Measurements from ENCODE around the gene GMDS.

The GMDS gene

GRCh38 chr6:1606780-1607515, 638.5 kb downstream of the GMDS start:
- H3K27me3 ChIP-seq (replicated peaks in 2 of 5; ENCODE audit: control insufficient read depth in 4 of 5, insufficient read depth in 5 of 5, low read length in 4 of 5) = peaks cover 6 to 95% (median 68%) of the 10 kb centered on the region in 5 experiments
- H3K9me3 ChIP-seq (ENCODE audit: control extremely low read depth in 1 of 5, control insufficient read depth in 4 of 5, insufficient read depth in 2 of 5, low read depth in 1 of 5, low read length in 4 of 5) = no peaks in the 10 kb centered on the region
- ChIA-PET CTCF (interaction anchor here (0.8 to 2.3 kb wide), 15 partner anchors 8 to 1144 kb away, joined by 3 to 9 read pairs (median 4); partner anchors contain the start of gene MYLK4), POLR2A (no interaction called here)
- H3K4me3 ChIP-seq (ENCODE audit: control insufficient read depth in 1 of 7, extremely low read depth in 1 of 7, insufficient read depth in 4 of 7, low read depth in 2 of 7, low read length in 6 of 7) = peak overlapping the region in 4 of 7 experiments; percentile 24 to 50 (median 36)
- H3K4me1 ChIP-seq (ENCODE audit: control extremely low read depth in 1 of 4, control insufficient read depth in 4 of 4, insufficient read depth in 4 of 4, low read length in 3 of 4) = peaks cover 0 to 66% (median 56%) of the 10 kb centered on the region in 4 experiments
- 4% methylated on average over 21 of the region's 22 CpGs for WGBS (ENCODE audit: insufficient coverage)
- H3K27ac ChIP-seq (ENCODE audit: insufficient read depth in 1 of 2, low read depth in 1 of 2, low read length in 2 of 2, poor library complexity in 1 of 2, severe bottlenecking in 2 of 2) = no peak overlapping the region
- H3K36me3 ChIP-seq (ENCODE audit: control insufficient read depth in 4 of 4, insufficient read depth in 4 of 4, low read length in 3 of 4) = no peaks in the 10 kb centered on the region
- DNase-seq = peak in 2 of 3 donors; percentile 49 to 52

GRCh38 chr6:1605893-1606779, 639.3 kb downstream of the GMDS start:
- H3K36me3 ChIP-seq (ENCODE audit: control insufficient read depth in 4 of 4, insufficient read depth in 4 of 4, low read length in 3 of 4) = no peaks in the 10 kb centered on the region
- H3K27ac ChIP-seq (ENCODE audit: insufficient read depth in 1 of 2, low read depth in 1 of 2, low read length in 2 of 2, poor library complexity in 1 of 2, severe bottlenecking in 2 of 2) = no peak overlapping the region
- H3K4me1 ChIP-seq (ENCODE audit: control extremely low read depth in 1 of 4, control insufficient read depth in 4 of 4, insufficient read depth in 4 of 4, low read length in 3 of 4) = peaks cover 0 to 64% (median 52%) of the 10 kb centered on the region in 4 experiments
- ChIA-PET POLR2A (no interaction called here), CTCF (interaction anchor here (0.9 to 2.3 kb wide), 11 partner anchors 9 to 1096 kb away, joined by 3 to 9 read pairs (median 5); no protein-coding TSS in a partner anchor)
- 6% methylated on average over 23 of the region's 26 CpGs for WGBS (ENCODE audit: insufficient coverage)
- peaks cover 6 to 97% (median 74%) of the 10 kb centered on the region in 5 experiments for H3K27me3 ChIP-seq (replicated peaks in 2 of 5; ENCODE audit: control insufficient read depth in 4 of 5, insufficient read depth in 5 of 5, low read length in 4 of 5)
- H3K4me3 ChIP-seq (ENCODE audit: control insufficient read depth in 1 of 7, extremely low read depth in 1 of 7, insufficient read depth in 4 of 7, low read depth in 2 of 7, low read length in 6 of 7) = peak overlapping the region in 1 of 7 experiments; percentile 4
- DNase-seq = peak in 2 of 3 donors; percentile 66
- H3K9me3 ChIP-seq (ENCODE audit: control extremely low read depth in 1 of 5, control insufficient read depth in 4 of 5, insufficient read depth in 2 of 5, low read depth in 1 of 5, low read length in 4 of 5) = no peaks in the 10 kb centered on the region

GRCh38 chr6:1605004-1605892, 640.2 kb downstream of the GMDS start:
- Histone ChIP-seq H3K4me3 (ENCODE audit: control insufficient read depth in 1 of 7, extremely low read depth in 1 of 7, insufficient read depth in 4 of 7, low read depth in 2 of 7, low read length in 6 of 7) (peak overlapping the region in 6 of 7 experiments; percentile 41 to 74 (median 58)), H3K9me3 (ENCODE audit: control extremely low read depth in 1 of 5, control insufficient read depth in 4 of 5, insufficient read depth in 2 of 5, low read depth in 1 of 5, low read length in 4 of 5) (no peaks in the 10 kb centered on the region), H3K4me1 (ENCODE audit: control extremely low read depth in 1 of 4, control insufficient read depth in 4 of 4, insufficient read depth in 4 of 4, low read length in 3 of 4) (peaks cover 0 to 59% (median 46%) of the 10 kb centered on the region in 4 experiments), H3K27ac (ENCODE audit: insufficient read depth in 1 of 2, low read depth in 1 of 2, low read length in 2 of 2, poor library complexity in 1 of 2, severe bottlenecking in 2 of 2) (no peak overlapping the region), H3K36me3 (ENCODE audit: control insufficient read depth in 4 of 4, insufficient read depth in 4 of 4, low read length in 3 of 4) (no peaks in the 10 kb centered on the region), H3K27me3 (replicated peaks in 2 of 5; ENCODE audit: control insufficient read depth in 4 of 5, insufficient read depth in 5 of 5, low read length in 4 of 5) (peaks cover 6 to 97% (median 78%) of the 10 kb centered on the region in 5 experiments)
- ChIA-PET POLR2A (no interaction called here), CTCF (interaction anchor here (1.1 to 2.3 kb wide), 7 partner anchors 9 to 605 kb away, joined by 3 to 8 read pairs (median 4); no protein-coding TSS in a partner anchor)
- WGBS (ENCODE audit: insufficient coverage) = under 1% methylated on average over 33 of the region's 65 CpGs
- peak in 2 of 3 donors; percentile 31 to 40 for DNase-seq

- Histone ChIP-seq H3K4me3 (ENCODE audit: control insufficient read depth in 1 of 7, extremely low read depth in 1 of 7, insufficient read depth in 4 of 7, low read depth in 2 of 7, low read length in 6 of 7) (peak overlapping the region in 6 of 7 experiments; percentile 41 to 74 (median 58)), H3K9me3 (ENCODE audit: control extremely low read depth in 1 of 5, control insufficient read depth in 4 of 5, insufficient read depth in 2 of 5, low read depth in 1 of 5, low read length in 4 of 5) (no peaks in the 10 kb centered on the region), H3K36me3 (ENCODE audit: control insufficient read depth in 4 of 4, insufficient read depth in 4 of 4, low read length in 3 of 4) (no peaks in the 10 kb centered on the region), H3K4me1 (ENCODE audit: control extremely low read depth in 1 of 4, control insufficient read depth in 4 of 4, insufficient read depth in 4 of 4, low read length in 3 of 4) (peaks cover 0 to 52% (median 41%) of the 10 kb centered on the region in 4 experiments), H3K27me3 (replicated peaks in 2 of 5; ENCODE audit: control insufficient read depth in 4 of 5, insufficient read depth in 5 of 5, low read length in 4 of 5) (peaks cover 9 to 100% (median 78%) of the 10 kb centered on the region in 5 experiments), H3K27ac (ENCODE audit: insufficient read depth in 1 of 2, low read depth in 1 of 2, low read length in 2 of 2, poor library complexity in 1 of 2, severe bottlenecking in 2 of 2) (no peak overlapping the region)
- ChIA-PET CTCF (interaction anchor here (1.1 to 2.3 kb wide), 4 partner anchors 13 to 512 kb away, joined by 3 to 7 read pairs (median 4); no protein-coding TSS in a partner anchor), POLR2A (no interaction called here)
- WGBS (ENCODE audit: insufficient coverage) = 1% methylated on average over 84 of the region's 85 CpGs
- peak in 2 of 3 donors; percentile 67 to 68 for DNase-seq
These were observed 641.0 kb downstream of the GMDS start for GRCh38 chr6:1604158-1605003.

GRCh38 chr6:1603708-1604107, 641.7 kb downstream of the GMDS start:
- H3K4me3 ChIP-seq (ENCODE audit: control insufficient read depth in 1 of 7, extremely low read depth in 1 of 7, insufficient read depth in 4 of 7, low read depth in 2 of 7, low read length in 6 of 7) = peak overlapping the region in 2 of 7 experiments; percentile 63 to 74
- 64% methylated on average over 10 of the region's 15 CpGs for WGBS (ENCODE audit: insufficient coverage)
- peaks cover 0 to 46% (median 36%) of the 10 kb centered on the region in 4 experiments for H3K4me1 ChIP-seq (ENCODE audit: control extremely low read depth in 1 of 4, control insufficient read depth in 4 of 4, insufficient read depth in 4 of 4, low read length in 3 of 4)
- H3K27me3 ChIP-seq (replicated peaks in 2 of 5; ENCODE audit: control insufficient read depth in 4 of 5, insufficient read depth in 5 of 5, low read length in 4 of 5) = peaks cover 9 to 100% (median 76%) of the 10 kb centered on the region in 5 experiments
- ChIA-PET CTCF (interaction anchor here (1.0 to 3.7 kb wide), 3 partner anchors 10 to 749 kb away, joined by 3 to 15 read pairs (median 6); no protein-coding TSS in a partner anchor), POLR2A (no interaction called here)
- H3K36me3 ChIP-seq (ENCODE audit: control insufficient read depth in 4 of 4, insufficient read depth in 4 of 4, low read length in 3 of 4) = no peaks in the 10 kb centered on the region
- no peak overlapping the region for H3K27ac ChIP-seq (ENCODE audit: insufficient read depth in 1 of 2, low read depth in 1 of 2, low read length in 2 of 2, poor library complexity in 1 of 2, severe bottlenecking in 2 of 2)
- DNase-seq = no peak
- no peaks in the 10 kb centered on the region for H3K9me3 ChIP-seq (ENCODE audit: control extremely low read depth in 1 of 5, control insufficient read depth in 4 of 5, insufficient read depth in 2 of 5, low read depth in 1 of 5, low read length in 4 of 5)

Measured in common myeloid progenitor, CD34-positive (primary cell).